ENCODE results near the gene JAML.

JAML gene

DNA sequence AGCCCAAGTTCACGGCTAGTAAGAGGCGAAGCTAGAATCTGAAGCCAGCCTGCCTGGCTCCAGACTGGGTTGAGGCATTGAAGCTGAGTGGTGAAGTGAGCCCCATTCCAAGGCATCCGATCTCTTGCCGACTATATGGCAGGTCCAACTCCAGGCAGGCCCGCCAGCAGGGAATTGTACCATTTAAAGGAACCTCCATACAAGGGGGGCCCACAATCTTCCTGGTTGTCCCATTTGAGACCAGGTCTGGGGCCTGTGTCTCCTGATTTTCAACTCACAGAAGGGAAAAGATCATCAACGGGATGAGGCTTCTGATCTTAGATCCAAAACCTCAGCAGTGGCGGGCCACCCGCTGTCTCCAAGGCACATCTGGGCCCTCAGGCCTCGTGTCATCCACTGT is 52.5 kb downstream of the JAML start:
- no peak for TF ChIP-seq POLR2AphosphoS5 (IDR thresholded peaks at IDR 0.05; ENCODE audit: low read depth, low read length)
- TF ChIP-seq TAF1 (IDR thresholded peaks at IDR 0.05; ENCODE audit: low read depth, low read length) = no peak
- TF ChIP-seq POU2F2 (IDR thresholded peaks at IDR 0.05; ENCODE audit: low read depth, low read length) = no peak
- no peak for TF ChIP-seq SPI1 (IDR thresholded peaks at IDR 0.05; ENCODE audit: low read depth, low read length)
- TF ChIP-seq POLR2A (IDR thresholded peaks at IDR 0.05; ENCODE audit: low read depth, low read length) = no peak
- no peak for FAIRE-seq
- no peak for DNase-seq (ENCODE audit: insufficient read length, low spot score)

DNA sequence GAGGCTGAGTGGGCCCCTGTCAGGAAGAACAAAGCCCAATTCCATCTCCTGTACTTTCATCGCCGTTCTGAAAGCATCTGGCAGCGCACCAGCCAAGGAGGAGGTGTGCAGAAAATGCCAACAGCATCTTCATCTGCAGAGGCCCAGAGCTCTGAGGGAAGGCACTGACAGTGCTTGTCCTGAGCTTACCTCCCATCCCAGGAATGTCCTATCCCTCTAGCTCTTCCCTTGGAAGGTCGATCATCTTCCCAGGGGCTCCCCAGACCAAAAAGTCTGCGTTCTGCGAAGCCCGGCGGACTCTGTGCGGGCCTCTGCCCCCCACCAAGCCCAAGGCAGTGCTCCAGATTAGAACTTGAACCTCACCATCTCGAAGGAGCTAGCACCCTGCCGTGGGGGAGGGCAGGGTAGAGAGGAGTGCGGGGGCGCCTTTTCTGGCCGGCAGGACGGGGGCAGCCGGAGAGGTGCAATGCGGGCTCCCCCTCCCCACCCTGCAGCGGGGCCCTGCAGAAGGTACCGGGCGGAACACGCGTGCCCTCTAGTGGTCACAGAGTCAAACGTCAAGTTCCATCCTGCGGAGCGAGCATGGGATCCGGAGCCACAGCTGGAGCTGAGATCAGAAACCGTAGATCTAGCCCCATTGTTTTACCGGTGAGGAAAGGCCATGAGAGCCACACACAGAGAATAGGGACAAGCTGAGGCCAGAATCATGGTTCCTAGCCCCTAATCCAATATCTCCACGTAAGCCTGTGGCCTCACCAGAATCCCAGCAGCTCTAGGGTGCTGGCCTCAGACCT is 53.3 kb downstream of the JAML start:
- TF ChIP-seq PAX5 (IDR thresholded peaks at IDR 0.05; ENCODE audit: insufficient read depth, low read length, severe bottlenecking) (no peak), TAF1 (IDR thresholded peaks at IDR 0.05; ENCODE audit: low read depth, low read length) (no peak), POLR2AphosphoS5 (IDR thresholded peaks at IDR 0.05; ENCODE audit: low read depth, low read length) (no peak), POLR2A (IDR thresholded peaks at IDR 0.05; ENCODE audit: low read depth, low read length) (no peak), POU2F2 (IDR thresholded peaks at IDR 0.05; ENCODE audit: low read depth, low read length) (no peak), SPI1 (IDR thresholded peaks at IDR 0.05; ENCODE audit: low read depth, low read length) (no peak)
- FAIRE-seq (peak; percentile 91), DNase-seq (ENCODE audit: insufficient read length, low spot score) (peak; percentile 81)

DNA sequence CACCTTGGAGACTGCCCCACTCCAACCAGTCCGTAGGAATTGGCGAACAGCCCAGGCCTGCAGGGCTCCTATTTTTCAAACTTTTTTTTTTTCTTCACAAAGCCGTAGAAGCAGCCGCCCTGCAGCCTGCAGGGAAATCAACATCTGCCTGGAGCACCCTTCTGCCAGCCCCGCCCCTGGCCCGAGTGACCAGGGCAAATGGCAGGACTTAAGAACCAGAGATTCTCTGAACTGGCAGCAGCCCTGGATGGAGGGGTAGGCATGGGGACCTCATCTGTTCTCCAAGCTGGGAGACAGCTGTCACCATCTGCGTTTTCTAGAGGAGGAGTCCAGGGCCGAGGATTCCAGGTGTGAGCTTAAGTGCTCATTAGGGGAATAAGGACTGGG is 53.9 kb downstream of the JAML start:
- no peak for DNase-seq (ENCODE audit: insufficient read length, low spot score)
- no peak for FAIRE-seq
- no peak for TF ChIP-seq POU2F2 (IDR thresholded peaks at IDR 0.05; ENCODE audit: low read depth, low read length)

DNA sequence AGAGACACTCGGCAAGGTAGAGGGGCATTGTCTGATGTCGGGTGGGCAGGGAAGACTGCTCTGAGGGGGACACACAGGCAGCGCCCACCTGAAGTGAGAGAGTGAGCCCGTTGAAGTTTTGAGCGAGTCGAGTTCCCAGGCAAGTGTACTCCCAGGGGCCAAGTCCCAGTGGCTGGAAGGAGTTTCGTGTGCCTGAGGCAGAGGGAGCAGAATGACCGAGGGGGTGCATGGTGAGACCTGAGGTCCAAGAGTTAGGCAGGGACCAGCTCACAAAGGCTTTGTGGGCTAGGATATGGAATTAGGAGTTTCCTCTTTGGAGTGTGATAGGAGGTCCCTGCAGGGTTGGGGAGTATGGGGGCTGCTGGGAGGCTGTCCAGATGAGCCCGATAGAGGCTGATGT is 54.6 kb downstream of the JAML start:
- DNase-seq (ENCODE audit: insufficient read length, low spot score) (no peak), FAIRE-seq (no peak)
- TF ChIP-seq PAX5 (IDR thresholded peaks at IDR 0.05; ENCODE audit: insufficient read depth, low read length, severe bottlenecking) (no peak), SPI1 (IDR thresholded peaks at IDR 0.05; ENCODE audit: low read depth, low read length) (no peak), TAF1 (IDR thresholded peaks at IDR 0.05; ENCODE audit: low read depth, low read length) (no peak), POU2F2 (IDR thresholded peaks at IDR 0.05; ENCODE audit: low read depth, low read length) (no peak), POLR2A (IDR thresholded peaks at IDR 0.05; ENCODE audit: low read depth, low read length) (no peak), POLR2AphosphoS5 (IDR thresholded peaks at IDR 0.05; ENCODE audit: low read depth, low read length) (no peak)

DNA sequence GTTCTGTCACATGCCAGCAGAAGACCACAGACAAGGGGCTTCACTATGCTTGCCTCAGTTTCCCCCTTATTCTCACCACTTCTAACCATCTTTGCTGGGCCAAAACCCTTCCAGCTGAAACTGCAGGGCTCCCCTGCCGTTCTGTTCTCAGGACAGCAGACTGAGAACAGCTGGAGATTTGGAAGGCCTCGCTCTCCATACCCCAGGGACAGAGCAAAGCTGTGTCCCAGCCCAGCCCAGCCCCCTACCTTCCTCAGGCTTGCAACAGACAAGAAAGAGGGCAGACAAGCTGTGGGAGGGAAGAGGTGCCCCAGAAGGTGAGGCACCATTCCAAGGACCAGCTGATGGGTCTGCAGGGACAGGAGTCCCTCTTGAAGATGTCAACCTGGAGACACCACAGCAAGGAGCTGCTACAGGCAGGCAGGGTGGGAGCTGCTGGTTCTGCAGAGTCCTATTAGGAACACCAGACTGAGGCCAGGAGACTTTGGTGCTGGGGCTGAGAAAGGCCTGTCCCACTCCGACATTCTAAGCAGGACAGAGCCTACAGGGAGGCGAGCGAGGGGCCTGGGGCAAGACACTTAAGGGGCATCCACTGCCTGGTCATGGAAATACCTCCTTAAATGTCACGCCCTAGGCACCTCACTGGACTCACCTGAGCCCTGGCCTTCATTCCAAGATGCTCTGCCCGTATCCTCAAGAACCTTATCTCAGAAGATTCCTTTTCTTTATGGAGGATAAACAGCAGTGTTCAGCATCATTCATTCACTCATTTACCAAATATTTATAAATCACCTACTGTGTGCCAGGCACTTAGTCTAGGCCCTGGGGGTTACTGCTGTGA is 55.3 kb downstream of the JAML start:
- FAIRE-seq (no peak), DNase-seq (ENCODE audit: insufficient read length, low spot score) (no peak)
- no peak for TF ChIP-seq SPI1 (IDR thresholded peaks at IDR 0.05; ENCODE audit: low read depth, low read length)
- no peak for TF ChIP-seq POU2F2 (IDR thresholded peaks at IDR 0.05; ENCODE audit: low read depth, low read length)
- no peak for TF ChIP-seq POLR2AphosphoS5 (IDR thresholded peaks at IDR 0.05; ENCODE audit: low read depth, low read length)
- no peak for TF ChIP-seq POLR2A (IDR thresholded peaks at IDR 0.05; ENCODE audit: low read depth, low read length)
- no peak for TF ChIP-seq PAX5 (IDR thresholded peaks at IDR 0.05; ENCODE audit: insufficient read depth, low read length, severe bottlenecking)
- no peak for TF ChIP-seq TAF1 (IDR thresholded peaks at IDR 0.05; ENCODE audit: low read depth, low read length)

DNA sequence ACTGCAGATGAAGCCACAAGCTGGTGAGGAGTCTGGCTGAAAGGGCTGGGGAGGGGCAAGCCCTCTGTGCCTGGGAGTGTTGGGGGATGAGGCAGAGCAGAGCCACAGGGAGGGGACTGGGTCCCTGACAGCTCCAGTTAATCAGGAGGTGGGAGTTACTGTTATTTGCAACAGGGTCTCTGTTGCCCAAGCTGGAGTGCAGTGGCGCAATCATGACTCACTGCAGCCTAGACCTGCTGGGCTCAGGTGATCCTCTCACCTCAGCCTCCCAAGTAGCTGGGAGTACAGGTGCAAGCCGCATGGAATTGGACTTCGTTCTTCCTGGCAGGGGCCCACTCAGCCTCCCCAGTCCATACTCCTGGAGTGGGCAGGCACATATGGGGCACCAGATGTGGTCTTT is 56.1 kb downstream of the JAML start:
- DNase-seq (ENCODE audit: insufficient read length, low spot score) (no peak), FAIRE-seq (no peak)
- no peak for TF ChIP-seq PAX5 (IDR thresholded peaks at IDR 0.05; ENCODE audit: insufficient read depth, low read length, severe bottlenecking)
- TF ChIP-seq POLR2AphosphoS5 (IDR thresholded peaks at IDR 0.05; ENCODE audit: low read depth, low read length) = no peak
- TF ChIP-seq TAF1 (IDR thresholded peaks at IDR 0.05; ENCODE audit: low read depth, low read length) = no peak
- no peak for TF ChIP-seq POLR2A (IDR thresholded peaks at IDR 0.05; ENCODE audit: low read depth, low read length)
- no peak for TF ChIP-seq SPI1 (IDR thresholded peaks at IDR 0.05; ENCODE audit: low read depth, low read length)
- TF ChIP-seq POU2F2 (IDR thresholded peaks at IDR 0.05; ENCODE audit: low read depth, low read length) = no peak

DNA sequence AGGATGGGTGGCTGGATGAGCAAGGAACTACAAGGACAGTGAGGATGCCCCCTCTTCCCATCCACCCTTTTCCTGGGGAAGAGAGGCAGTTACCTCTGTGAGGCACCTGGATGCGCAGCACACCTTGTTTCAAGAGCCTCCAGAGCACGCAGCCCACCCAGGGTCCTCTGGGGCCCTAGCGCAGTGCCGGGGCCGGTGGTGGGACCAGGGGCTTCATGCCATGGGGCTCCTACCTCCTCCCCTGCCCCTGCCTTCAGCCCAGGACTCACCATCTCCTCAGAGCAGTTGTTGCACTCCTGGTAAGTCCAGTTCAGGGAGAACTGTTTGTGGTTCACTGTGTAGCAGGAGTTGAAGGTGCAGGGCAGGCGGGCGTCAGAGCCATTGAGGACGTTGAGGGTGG is 56.5 kb downstream of the JAML start:
- FAIRE-seq = no peak
- no peak for DNase-seq (ENCODE audit: insufficient read length, low spot score)
- TF ChIP-seq POU2F2 (IDR thresholded peaks at IDR 0.05; ENCODE audit: low read depth, low read length) (no peak), POLR2A (IDR thresholded peaks at IDR 0.05; ENCODE audit: low read depth, low read length) (no peak), PAX5 (IDR thresholded peaks at IDR 0.05; ENCODE audit: insufficient read depth, low read length, severe bottlenecking) (no peak), POLR2AphosphoS5 (IDR thresholded peaks at IDR 0.05; ENCODE audit: low read depth, low read length) (no peak), SPI1 (IDR thresholded peaks at IDR 0.05; ENCODE audit: low read depth, low read length) (no peak), TAF1 (IDR thresholded peaks at IDR 0.05; ENCODE audit: low read depth, low read length) (no peak)

DNA sequence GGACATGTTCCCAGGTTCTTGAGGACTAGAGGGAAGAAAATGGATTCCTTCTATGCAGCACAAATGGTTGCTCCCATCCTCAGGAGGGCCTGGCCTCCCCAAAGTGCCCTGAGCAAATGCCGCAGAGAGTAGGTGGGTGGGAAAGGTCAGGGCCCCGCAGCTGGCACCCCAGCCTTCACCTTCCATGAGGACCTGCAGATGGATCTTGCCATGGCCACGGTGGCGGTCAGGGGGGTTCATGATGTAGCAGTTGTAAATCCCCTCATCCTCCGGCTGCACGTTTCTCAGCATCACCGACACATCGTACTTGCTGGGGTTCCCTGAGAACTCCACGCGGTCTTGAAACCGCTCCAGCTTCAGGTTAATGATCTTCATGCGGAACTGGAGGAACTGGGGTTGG is 56.9 kb downstream of the JAML start:
- no peak for TF ChIP-seq TAF1 (IDR thresholded peaks at IDR 0.05; ENCODE audit: low read depth, low read length)
- no peak for TF ChIP-seq POU2F2 (IDR thresholded peaks at IDR 0.05; ENCODE audit: low read depth, low read length)
- DNase-seq (ENCODE audit: insufficient read length, low spot score) = no peak
- no peak for FAIRE-seq

DNA sequence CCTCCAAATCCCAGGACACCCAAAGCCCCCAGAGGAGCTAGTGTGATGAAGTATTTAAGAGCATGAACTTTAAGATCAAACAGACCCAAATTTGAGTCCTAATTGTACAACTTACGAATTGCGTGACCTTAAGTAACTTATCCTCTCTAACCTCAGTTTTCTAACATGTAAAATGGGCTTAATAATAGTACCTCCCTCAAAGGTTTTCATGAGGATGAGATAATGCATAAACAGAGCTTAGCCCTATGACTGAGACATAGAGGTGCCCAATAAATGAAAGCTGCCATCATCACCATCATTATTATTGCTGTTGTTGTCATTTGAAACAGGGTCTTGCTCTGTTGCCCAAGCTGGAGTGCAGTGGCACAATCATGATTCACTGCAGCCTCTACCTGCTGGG is 57.6 kb downstream of the JAML start:
- no peak for TF ChIP-seq PAX5 (IDR thresholded peaks at IDR 0.05; ENCODE audit: insufficient read depth, low read length, severe bottlenecking)
- TF ChIP-seq TAF1 (IDR thresholded peaks at IDR 0.05; ENCODE audit: low read depth, low read length) = no peak
- no peak for TF ChIP-seq POLR2A (IDR thresholded peaks at IDR 0.05; ENCODE audit: low read depth, low read length)
- no peak for TF ChIP-seq POU2F2 (IDR thresholded peaks at IDR 0.05; ENCODE audit: low read depth, low read length)
- no peak for TF ChIP-seq SPI1 (IDR thresholded peaks at IDR 0.05; ENCODE audit: low read depth, low read length)
- no peak for TF ChIP-seq POLR2AphosphoS5 (IDR thresholded peaks at IDR 0.05; ENCODE audit: low read depth, low read length)
- no peak for FAIRE-seq

DNA sequence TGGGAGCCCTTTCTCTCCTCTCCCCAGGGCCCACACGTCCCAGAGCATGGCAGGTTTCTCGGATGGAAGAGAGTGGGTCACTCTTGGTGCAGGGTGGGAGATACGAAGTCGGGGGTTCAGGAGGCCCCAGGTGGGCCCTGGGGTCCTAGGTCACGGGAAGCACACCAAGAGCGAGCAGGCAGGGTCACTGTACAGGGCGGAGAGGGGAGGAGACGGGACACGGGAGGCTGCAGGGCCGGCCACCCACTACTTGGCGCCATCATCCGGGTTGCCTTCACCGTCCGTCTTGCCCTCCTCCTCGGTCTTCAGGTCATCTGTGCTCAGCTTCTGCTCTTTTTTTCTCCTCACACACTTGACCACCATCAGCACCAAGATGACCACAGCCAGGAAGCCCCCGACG is 58.2 kb downstream of the JAML start:
- DNase-seq (ENCODE audit: insufficient read length, low spot score) (no peak), FAIRE-seq (no peak)
- no peak for TF ChIP-seq POU2F2 (IDR thresholded peaks at IDR 0.05; ENCODE audit: low read depth, low read length)
- TF ChIP-seq SPI1 (IDR thresholded peaks at IDR 0.05; ENCODE audit: low read depth, low read length) = no peak
- TF ChIP-seq PAX5 (IDR thresholded peaks at IDR 0.05; ENCODE audit: insufficient read depth, low read length, severe bottlenecking) = no peak
- no peak for TF ChIP-seq TAF1 (IDR thresholded peaks at IDR 0.05; ENCODE audit: low read depth, low read length)
- no peak for TF ChIP-seq POLR2A (IDR thresholded peaks at IDR 0.05; ENCODE audit: low read depth, low read length)
- no peak for TF ChIP-seq POLR2AphosphoS5 (IDR thresholded peaks at IDR 0.05; ENCODE audit: low read depth, low read length)

More for the DNA sequence above, 57.6 kb downstream of the JAML start:
- DNase-seq (ENCODE audit: insufficient read length, low spot score) = no peak
